B cell (primary cell): Measurements from ENCODE around the gene NDUFS7. TPM values are rescaled to one million over a fixed set of nuclear protein-coding genes. Genes with fewer than 3 reads are reported as not detected.

ENCODE experiments used
- ATAC-seq: fragments of 200-7000 bp; cut with Tn5 transposase; one replicate; pipeline ENCODE4 v1.10.0; 2021; ENCODE audit warnings: low read depth, mild to moderate bottlenecking, moderate number of reproducible peaks, moderate library complexity
- CTCF ChIA-PET: fragments of 350-600 bp; sonication (Branson Sonifier 250); formaldehyde crosslinking; loops from one replicate; lab custom pipeline; 2021; ENCODE audit warnings: antibody characterized with exemption, inconsistent platforms; lab: Charles Lee
- POLR2A ChIA-PET: fragments of 350-600 bp; sonication (Branson Sonifier 250); formaldehyde crosslinking; loops from one replicate; lab custom pipeline; 2021; ENCODE audit warnings: antibody characterized with exemption; lab: Charles Lee
- DNase-seq: peaks from one replicate; pipeline ENCODE4 v3.0.0; 2013
- H2AFZ ChIP-seq: 2 replicates; pipeline ENCODE4 v1.6.1; 2012; ENCODE audit warnings: mild to moderate bottlenecking, low read depth, low read length; ENCODE audit not compliant: insufficient read depth, poor library complexity, severe bottlenecking
- H3K27ac ChIP-seq, 2 donors: 1 replicate in 1 of 2; 2 replicates in 1 of 2; pipeline ENCODE4 v1.5.1; 2012 to 2013; ENCODE audit warnings: low read length in 2 of 2, mild to moderate bottlenecking in 2 of 2, moderate library complexity in 1 of 2
- H3K27me3 ChIP-seq, 4 experiments: fragments of 200-600 bp in 1 of 4; sonication (generic) in 1 of 4; replicated peaks in 1 of 4; 1 replicate in 2 of 4; 2 replicates in 2 of 4; pipeline versions ENCODE4 v1.6.1 to v1.7.0; 2013 to 2016; ENCODE audit warnings: low read length in 3 of 4, mild to moderate bottlenecking in 2 of 4, mixed read lengths in 1 of 4, moderate library complexity in 1 of 4; ENCODE audit not compliant: insufficient read depth in 4 of 4, control insufficient read depth in 3 of 4; ENCODE audit errors: control extremely low read depth in 1 of 4
- H3K36me3 ChIP-seq, 2 experiments: replicated peaks in 1 of 2; 1 replicate in 1 of 2; 2 replicates in 1 of 2; pipeline versions ENCODE4 v1.6.1 to v1.7.1; 2013; ENCODE audit warnings: low read length in 1 of 2; ENCODE audit not compliant: insufficient read depth in 2 of 2, control insufficient read depth in 1 of 2; ENCODE audit errors: control extremely low read depth in 1 of 2, extremely low read depth in 1 of 2
- H3K4me1 ChIP-seq, 2 donors: fragments of 200-600 bp in 1 of 2; sonication (generic) in 1 of 2; 1 replicate in 1 of 2; 2 replicates in 1 of 2; pipeline versions ENCODE4 v1.5.1 to v1.6.1; 2013 to 2017; ENCODE audit warnings: low read length in 2 of 2; ENCODE audit not compliant: control insufficient read depth in 2 of 2, insufficient read depth in 2 of 2
- H3K4me2 ChIP-seq: replicated peaks from 2 replicates; pipeline ENCODE3; 2012; ENCODE audit warnings: mild to moderate bottlenecking, low read depth, low read length; ENCODE audit not compliant: poor library complexity, severe bottlenecking
- H3K4me3 ChIP-seq, 5 experiments: fragments of 200-600 bp in 1 of 5; sonication (generic) in 1 of 5; 1 replicate in 3 of 5; 2 replicates in 2 of 5; pipeline versions ENCODE4 v1.5.1 to v1.7.0; 2011 to 2016; ENCODE audit warnings: low read length in 4 of 5, mild to moderate bottlenecking in 4 of 5, low read depth in 2 of 5, control low read depth in 1 of 5, moderate library complexity in 1 of 5; ENCODE audit not compliant: insufficient read depth in 1 of 5; ENCODE audit errors: control extremely low read depth in 1 of 5, extremely low read depth in 1 of 5
- H3K79me2 ChIP-seq: fragments of 200-600 bp; sonication (generic); one replicate; pipeline ENCODE4 v1.6.0; 2016; ENCODE audit warnings: low read length; ENCODE audit not compliant: control insufficient read depth, insufficient read depth
- H3K9ac ChIP-seq: fragments of 200-600 bp; sonication (generic); 2 replicates; pipeline ENCODE4 v1.6.1; 2017; ENCODE audit warnings: mild to moderate bottlenecking, low read length, moderate library complexity
- H3K9me3 ChIP-seq, 3 donors: one replicate each; pipeline versions ENCODE4 v1.6.1 to v1.7.1; 2013; ENCODE audit warnings: low read length in 2 of 3; ENCODE audit not compliant: control insufficient read depth in 2 of 3, insufficient read depth in 1 of 3; ENCODE audit errors: control extremely low read depth in 1 of 3
- H4K20me1 ChIP-seq: 2 replicates; pipeline ENCODE4 v1.6.0; 2012; ENCODE audit warnings: mild to moderate bottlenecking, low read length; ENCODE audit not compliant: insufficient read depth, control insufficient read depth, poor library complexity, severe bottlenecking
- H3K27ac Mint-ChIP-seq: one replicate; pipeline ENCODE4 v1.8.0; 2021; ENCODE audit warnings: mixed read lengths
- H3K27me3 Mint-ChIP-seq: one replicate; pipeline ENCODE4 v1.8.0; 2021; ENCODE audit warnings: mixed read lengths
- H3K4me1 Mint-ChIP-seq: one replicate; pipeline ENCODE4 v1.8.0; 2021; ENCODE audit warnings: mixed read lengths
- H3K4me3 Mint-ChIP-seq: one replicate; pipeline ENCODE4 v1.8.0; 2021; ENCODE audit warnings: mixed read lengths
- H3K9me3 Mint-ChIP-seq: one replicate; pipeline ENCODE4 v1.8.0; 2022; ENCODE audit warnings: mixed read lengths; ENCODE audit not compliant: insufficient read depth
- EZH2 ChIP-seq: IDR thresholded peaks from 2 replicates; pipeline ENCODE4 v1.6.1; 2012; ENCODE audit warnings: borderline replicate concordance, low read depth, mild to moderate bottlenecking, moderate library complexity, low read length; ENCODE audit not compliant: insufficient read depth, poor library complexity, severe bottlenecking
- WGBS: methylation state at CpG from one replicate; pipeline ENCODE4 v1.1.5; 2013; ENCODE audit warnings: missing lambda C conversion rate; ENCODE audit not compliant: insufficient coverage; 5-methylcytosine and 5-hydroxymethylcytosine counted together
- intact Hi-C: fragments of 100-400 bp; cut with micrococcal nuclease; formaldehyde crosslinking; loops from one replicate; pipeline ENCODE4 v1.10.0; 2022
- polyA plus RNA-seq: library from polyadenylated mRNA; depleted of rRNA; stranded (reverse); fragments of >200 nt; gene quantifications from 2 replicates; pipeline ENCODE4 v1.2.3, GENCODE V29; 2012
- total RNA-seq, 2 donors: library from RNA; stranded (reverse); fragments of 120-200 nt in 1 of 2; gene quantifications; 1 replicate in 1 of 2; 2 replicates in 1 of 2; pipeline versions ENCODE4 v1.2.3 to v1.2.4, GENCODE V29; 2013 to 2022
- TF ChIP-seq, protein P1 (sequence below): fragments of 200-600 bp; IDR thresholded peaks from one replicate; pipeline ENCODE4 v1.8.0; 2022; ENCODE audit warnings: antibody characterized with exemption, mild to moderate bottlenecking

The NDUFS7 gene
- total and polyA plus RNA-seq, 2 donors (not counting 1 experiment from before 2014, with no cell fraction given) = 58.8 to 141 TPM

DNA sequence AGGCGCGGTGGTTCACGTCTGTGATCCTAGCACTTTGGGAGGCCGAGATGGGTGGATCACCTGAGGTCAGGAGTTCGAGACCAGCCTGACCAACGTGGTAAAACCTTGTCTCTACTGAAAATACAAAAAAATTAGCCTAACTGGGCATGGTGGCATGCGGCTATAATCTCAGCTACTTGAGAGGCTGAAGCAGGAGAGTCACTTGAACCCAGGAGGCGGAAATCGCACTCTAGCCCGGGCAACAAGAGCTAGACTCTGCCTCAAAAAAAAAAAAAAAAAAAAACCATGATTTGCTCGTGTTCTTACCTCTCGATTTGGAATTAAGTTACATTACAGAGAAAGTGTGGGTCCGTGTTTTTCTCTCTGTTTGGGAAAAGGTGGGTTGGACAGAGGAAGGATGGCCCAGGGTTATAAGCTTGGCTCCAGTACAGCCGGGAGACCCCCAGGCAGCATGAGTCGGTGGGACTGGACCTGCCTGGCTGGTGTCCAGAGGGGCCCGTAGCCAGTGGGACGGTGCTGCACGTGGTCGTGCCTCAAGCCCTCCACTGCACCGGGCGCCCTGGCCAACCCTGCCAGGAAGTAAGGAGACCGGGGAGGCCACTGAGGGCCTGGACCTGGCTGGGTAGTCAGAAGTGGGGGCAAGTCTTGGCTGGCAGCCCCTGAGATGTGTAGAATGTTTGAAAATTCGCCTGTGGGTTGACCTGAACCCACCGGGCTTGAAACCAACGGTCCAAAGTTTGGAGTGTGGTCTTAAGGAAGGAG lies 58.2 kb downstream of the NDUFS7 start:
- Histone ChIP-seq H3K36me3 (peaks cover 0 to 26% of the 10 kb centered on the region in 2 experiments), H3K4me3 (no peak overlapping the region), H2AFZ (no peak overlapping the region), H3K27ac (no peak overlapping the region), H3K4me2 (no peak overlapping the region), H3K9ac (no peak overlapping the region), H3K4me1 (peaks cover 23 to 32% of the 10 kb centered on the region in 2 donors), H4K20me1 (peaks cover 70% of the 10 kb centered on the region), H3K27me3 (peaks cover 0 to 13% (median 4%) of the 10 kb centered on the region in 4 experiments), H3K9me3 (peaks cover 0 to 2% (median 0%) of the 10 kb centered on the region in 3 donors), H3K79me2 (peaks cover 21% of the 10 kb centered on the region)
- no peak for ATAC-seq
- H3K4me1 Mint-ChIP-seq = peaks cover 30% of the 10 kb centered on the region
- intact Hi-C loops = no loop called here
- POLR2A ChIA-PET = no interaction called here
- peaks cover 3% of the 10 kb centered on the region for H3K27me3 Mint-ChIP-seq
- H3K9me3 Mint-ChIP-seq = no peaks in the 10 kb centered on the region
- DNase-seq = no peak
- H3K27ac Mint-ChIP-seq = no peak overlapping the region
- CTCF ChIA-PET = interaction anchor here (0.7 kb wide), 1 partner anchor 197 kb away, joined by 3 read pairs; no protein-coding TSS in a partner anchor
- WGBS = 95% methylated on average over 17 of the region's 25 CpGs
- H3K4me3 Mint-ChIP-seq = peak overlapping the region; percentile 49
- TF ChIP-seq, protein P1, sequence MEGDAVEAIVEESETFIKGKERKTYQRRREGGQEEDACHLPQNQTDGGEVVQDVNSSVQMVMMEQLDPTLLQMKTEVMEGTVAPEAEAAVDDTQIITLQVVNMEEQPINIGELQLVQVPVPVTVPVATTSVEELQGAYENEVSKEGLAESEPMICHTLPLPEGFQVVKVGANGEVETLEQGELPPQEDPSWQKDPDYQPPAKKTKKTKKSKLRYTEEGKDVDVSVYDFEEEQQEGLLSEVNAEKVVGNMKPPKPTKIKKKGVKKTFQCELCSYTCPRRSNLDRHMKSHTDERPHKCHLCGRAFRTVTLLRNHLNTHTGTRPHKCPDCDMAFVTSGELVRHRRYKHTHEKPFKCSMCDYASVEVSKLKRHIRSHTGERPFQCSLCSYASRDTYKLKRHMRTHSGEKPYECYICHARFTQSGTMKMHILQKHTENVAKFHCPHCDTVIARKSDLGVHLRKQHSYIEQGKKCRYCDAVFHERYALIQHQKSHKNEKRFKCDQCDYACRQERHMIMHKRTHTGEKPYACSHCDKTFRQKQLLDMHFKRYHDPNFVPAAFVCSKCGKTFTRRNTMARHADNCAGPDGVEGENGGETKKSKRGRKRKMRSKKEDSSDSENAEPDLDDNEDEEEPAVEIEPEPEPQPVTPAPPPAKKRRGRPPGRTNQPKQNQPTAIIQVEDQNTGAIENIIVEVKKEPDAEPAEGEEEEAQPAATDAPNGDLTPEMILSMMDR = no peak
- no peak for TF ChIP-seq EZH2

Other genes with a start within 250 kb of the NDUFS7 start
- 83.3 and 85.9 TPM in 2 replicates for gene SBNO2, start 209.6 kb upstream of the NDUFS7 start, total RNA-seq
- gene SBNO2, start 209.6 kb upstream of the NDUFS7 start, polyA plus RNA-seq = 42.8 and 47.3 TPM in 2 replicates
- gene STK11, start 178.1 kb upstream of the NDUFS7 start, total RNA-seq = 89.9 and 91.8 TPM in 2 replicates
- 82.9 and 87.9 TPM in 2 replicates for gene STK11, start 178.1 kb upstream of the NDUFS7 start, polyA plus RNA-seq
- 0.12 TPM in 1 of 2 replicates, not detected in the other for gene CBARP, start 145.9 kb upstream of the NDUFS7 start, total RNA-seq
- not detected in 2 replicates for gene CBARP, start 145.9 kb upstream of the NDUFS7 start, polyA plus RNA-seq
- gene ATP5F1D, start 142.2 kb upstream of the NDUFS7 start, total RNA-seq = 131 and 150 TPM in 2 replicates
- gene ATP5F1D, start 142.2 kb upstream of the NDUFS7 start, polyA plus RNA-seq = 145 and 166 TPM in 2 replicates
- gene MIDN, start 135.3 kb upstream of the NDUFS7 start, total RNA-seq = 97.8 and 98.5 TPM in 2 replicates
- 120 and 156 TPM in 2 replicates for gene MIDN, start 135.3 kb upstream of the NDUFS7 start, polyA plus RNA-seq
- 643 and 648 TPM in 2 replicates for gene CIRBP, start 114.6 kb upstream of the NDUFS7 start, total RNA-seq
- gene CIRBP, start 114.6 kb upstream of the NDUFS7 start, polyA plus RNA-seq = 1,164 and 1,418 TPM in 2 replicates
- 34.5 and 41.1 TPM in 2 replicates for gene FAM174C, start 108.4 kb upstream of the NDUFS7 start, total RNA-seq
- gene FAM174C, start 108.4 kb upstream of the NDUFS7 start, polyA plus RNA-seq = 45.1 and 70.6 TPM in 2 replicates
- gene EFNA2, start 98.0 kb upstream of the NDUFS7 start, total RNA-seq = not detected in 2 replicates
- gene EFNA2, start 98.0 kb upstream of the NDUFS7 start, polyA plus RNA-seq = not detected in 2 replicates
- 8.8 and 9.0 TPM in 2 replicates for gene GAMT, start 17.6 kb downstream of the NDUFS7 start, total RNA-seq
- 11.4 and 12.1 TPM in 2 replicates for gene GAMT, start 17.6 kb downstream of the NDUFS7 start, polyA plus RNA-seq
- gene DAZAP1, start 23.7 kb downstream of the NDUFS7 start, total RNA-seq = 119 and 125 TPM in 2 replicates
- 54.8 and 66.4 TPM in 2 replicates for gene DAZAP1, start 23.7 kb downstream of the NDUFS7 start, polyA plus RNA-seq
- 1,488 and 1,520 TPM in 2 replicates for gene RPS15, start 54.5 kb downstream of the NDUFS7 start, total RNA-seq
- gene RPS15, start 54.5 kb downstream of the NDUFS7 start, polyA plus RNA-seq = 6,007 and 10,599 TPM in 2 replicates
- 0.12 and 0.15 TPM in 2 replicates for gene APC2, start 66.2 kb downstream of the NDUFS7 start, total RNA-seq
- gene APC2, start 66.2 kb downstream of the NDUFS7 start, polyA plus RNA-seq = 0.07 and 0.16 TPM in 2 replicates
- 68.1 and 68.3 TPM in 2 replicates for gene C19orf25, start 95.3 kb downstream of the NDUFS7 start, total RNA-seq
- gene C19orf25, start 95.3 kb downstream of the NDUFS7 start, polyA plus RNA-seq = 25.9 and 34.2 TPM in 2 replicates
- gene PCSK4, start 106.4 kb downstream of the NDUFS7 start, total RNA-seq = 1.3 and 1.7 TPM in 2 replicates
- 1.1 and 1.9 TPM in 2 replicates for gene PCSK4, start 106.4 kb downstream of the NDUFS7 start, polyA plus RNA-seq
- 0.66 and 1.1 TPM in 2 replicates for gene REEP6, start 107.3 kb downstream of the NDUFS7 start, total RNA-seq
- 0.46 and 0.64 TPM in 2 replicates for gene REEP6, start 107.3 kb downstream of the NDUFS7 start, polyA plus RNA-seq
- gene ADAMTSL5, start 129.1 kb downstream of the NDUFS7 start, total RNA-seq = not detected in 2 replicates
- gene ADAMTSL5, start 129.1 kb downstream of the NDUFS7 start, polyA plus RNA-seq = 0.09 and 0.56 TPM in 2 replicates
- gene PLK5, start 140.2 kb downstream of the NDUFS7 start, total RNA-seq = not detected in 2 replicates
- not detected in 2 replicates for gene PLK5, start 140.2 kb downstream of the NDUFS7 start, polyA plus RNA-seq
- gene MEX3D, start 184.4 kb downstream of the NDUFS7 start, total RNA-seq = 3.0 and 4.2 TPM in 2 replicates
- gene MEX3D, start 184.4 kb downstream of the NDUFS7 start, polyA plus RNA-seq = 0.69 and 0.73 TPM in 2 replicates
- gene MBD3, start 209.0 kb downstream of the NDUFS7 start, total RNA-seq = 84.6 and 87.6 TPM in 2 replicates
- gene MBD3, start 209.0 kb downstream of the NDUFS7 start, polyA plus RNA-seq = 48.1 and 60.7 TPM in 2 replicates
- gene UQCR11, start 221.6 kb downstream of the NDUFS7 start, total RNA-seq = 66.8 and 73.7 TPM in 2 replicates
- gene UQCR11, start 221.6 kb downstream of the NDUFS7 start, polyA plus RNA-seq = 41.2 and 59.5 TPM in 2 replicates